ENCODE data around the gene KDM2B.

Gene KDM2B

GRCh38 chr12:121558956-121559355, 21.9 kb downstream of the KDM2B start:
- Histone ChIP-seq H3K4me3 (ENCODE audit: low read depth in 1 of 2, low read length in 2 of 2) (no peak overlapping the region), H3K27me3 (ENCODE audit: insufficient read depth, low read length, poor library complexity) (no peaks in the 10 kb centered on the region), H3K4me1 (ENCODE audit: insufficient read depth, low read length) (no peaks in the 10 kb centered on the region), H3K79me2 (ENCODE audit: insufficient read depth, low read length) (peaks cover 25% of the 10 kb centered on the region), H2AFZ (ENCODE audit: low read depth, low read length) (no peak overlapping the region), H3K27ac (ENCODE audit: low read length) (peak overlapping the region; percentile 40; the same call in 1 of the 2 replicates), H3K9ac (ENCODE audit: low read depth, low read length) (no peak overlapping the region), H3K36me3 (ENCODE audit: insufficient read depth, low read length) (peaks cover 48% of the 10 kb centered on the region), H3K9me3 (ENCODE audit: insufficient read depth, low read length, severe bottlenecking) (no peaks in the 10 kb centered on the region), H4K20me1 (ENCODE audit: insufficient read depth, low read length) (no peaks in the 10 kb centered on the region; the same call in none of the 2 replicates), H3K4me2 (ENCODE audit: insufficient read depth, low read length) (no peak overlapping the region)
- ATAC-seq (ENCODE audit: insufficient read depth, low read depth) (no peak), DNase-seq (no peak)
- TF ChIP-seq EZH2 (IDR thresholded peaks at IDR 0.05; ENCODE audit: borderline replicate concordance, low read depth, low read length, severe bottlenecking) (no peak), CTCF (IDR thresholded peaks at IDR 0.05; ENCODE audit: borderline replicate concordance, extremely low read depth, low read length, poor library complexity, severe bottlenecking) (no peak)

- ATAC-seq (ENCODE audit: insufficient read depth, low read depth) (no peak), DNase-seq (no peak)
- Histone ChIP-seq H3K9me3 (ENCODE audit: insufficient read depth, low read length, severe bottlenecking) (no peaks in the 10 kb centered on the region), H2AFZ (ENCODE audit: low read depth, low read length) (no peak overlapping the region), H3K27ac (ENCODE audit: low read length) (no peak overlapping the region), H3K4me2 (ENCODE audit: insufficient read depth, low read length) (no peak overlapping the region), H3K4me1 (ENCODE audit: insufficient read depth, low read length) (no peaks in the 10 kb centered on the region), H4K20me1 (ENCODE audit: insufficient read depth, low read length) (no peaks in the 10 kb centered on the region; the same call in 1 of the 2 replicates), H3K4me3 (ENCODE audit: low read depth in 1 of 2, low read length in 2 of 2) (no peak overlapping the region), H3K27me3 (ENCODE audit: insufficient read depth, low read length, poor library complexity) (no peaks in the 10 kb centered on the region), H3K9ac (ENCODE audit: low read depth, low read length) (no peak overlapping the region), H3K79me2 (ENCODE audit: insufficient read depth, low read length) (peaks cover 8% of the 10 kb centered on the region), H3K36me3 (ENCODE audit: insufficient read depth, low read length) (peaks cover 55% of the 10 kb centered on the region)
- TF ChIP-seq CTCF (IDR thresholded peaks at IDR 0.05; ENCODE audit: borderline replicate concordance, extremely low read depth, low read length, poor library complexity, severe bottlenecking) = no peak
- TF ChIP-seq EZH2 (IDR thresholded peaks at IDR 0.05; ENCODE audit: borderline replicate concordance, low read depth, low read length, severe bottlenecking) = no peak
Measured at GRCh38 chr12:121550974-121551634, 29.7 kb downstream of the KDM2B start.

GRCh38 chr12:121549075-121549474, 31.7 kb downstream of the KDM2B start:
- Histone ChIP-seq H3K27ac (ENCODE audit: low read length) (no peak overlapping the region), H3K4me3 (ENCODE audit: low read depth in 1 of 2, low read length in 2 of 2) (no peak overlapping the region), H3K9me3 (ENCODE audit: insufficient read depth, low read length, severe bottlenecking) (no peaks in the 10 kb centered on the region), H3K9ac (ENCODE audit: low read depth, low read length) (no peak overlapping the region), H3K4me2 (ENCODE audit: insufficient read depth, low read length) (no peak overlapping the region), H3K79me2 (ENCODE audit: insufficient read depth, low read length) (peaks cover 8% of the 10 kb centered on the region), H3K36me3 (ENCODE audit: insufficient read depth, low read length) (peaks cover 68% of the 10 kb centered on the region), H3K4me1 (ENCODE audit: insufficient read depth, low read length) (no peaks in the 10 kb centered on the region), H4K20me1 (ENCODE audit: insufficient read depth, low read length) (no peaks in the 10 kb centered on the region; the same call in 1 of the 2 replicates), H2AFZ (ENCODE audit: low read depth, low read length) (no peak overlapping the region), H3K27me3 (ENCODE audit: insufficient read depth, low read length, poor library complexity) (no peaks in the 10 kb centered on the region)
- TF ChIP-seq CTCF (IDR thresholded peaks at IDR 0.05; ENCODE audit: borderline replicate concordance, extremely low read depth, low read length, poor library complexity, severe bottlenecking) (no peak), EZH2 (IDR thresholded peaks at IDR 0.05; ENCODE audit: borderline replicate concordance, low read depth, low read length, severe bottlenecking) (no peak)
- DNase-seq = no peak
- ATAC-seq (ENCODE audit: insufficient read depth, low read depth) = no peak
